Breast epithelium (tissue), 3 donors: ENCODE results near the gene FAM25A.

Experiments used
- CTCF ChIP-seq, 3 donors: fragments of 450-650 bp; IDR thresholded peaks; one replicate each; pipeline ENCODE4 v1.5.1; 2016 to 2017; ENCODE audit warnings: antibody characterized with exemption in 3 of 3, mild to moderate bottlenecking in 3 of 3, moderate library complexity in 3 of 3
- POLR2A ChIP-seq: fragments of 450-650 bp; IDR thresholded peaks from one replicate; pipeline ENCODE4 v1.6.1; 2016; ENCODE audit warnings: antibody characterized with exemption, mild to moderate bottlenecking, moderate library complexity

DNA sequence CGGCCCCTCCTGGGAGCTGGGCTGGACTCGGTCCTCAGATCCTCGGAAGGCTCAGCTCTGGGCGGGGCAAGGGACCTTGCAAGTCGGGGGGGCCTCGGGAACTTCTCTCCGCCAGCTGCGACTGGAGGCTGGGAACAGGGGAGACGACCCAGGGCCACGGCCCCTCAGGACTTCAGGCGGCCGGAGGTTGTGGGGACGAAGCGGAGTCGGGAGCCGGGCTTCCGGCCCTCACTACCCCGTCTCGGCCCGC is 49.2 kb upstream of the FAM25A start:
- TF ChIP-seq CTCF (IDR thresholded peaks at IDR 0.05) (peak in 1 of 3 donors; percentile 13), POLR2A (peak; percentile 97)
